OCI-M2 (cell line): ENCODE results near the gene TAF1B.

Experiments used
- DNase-seq: peaks from one replicate; lab custom pipeline; 2025; ENCODE audit not compliant: unreplicated experiment; lab: John Stamatoyannopoulos, UW

TAF1B gene

DNA sequence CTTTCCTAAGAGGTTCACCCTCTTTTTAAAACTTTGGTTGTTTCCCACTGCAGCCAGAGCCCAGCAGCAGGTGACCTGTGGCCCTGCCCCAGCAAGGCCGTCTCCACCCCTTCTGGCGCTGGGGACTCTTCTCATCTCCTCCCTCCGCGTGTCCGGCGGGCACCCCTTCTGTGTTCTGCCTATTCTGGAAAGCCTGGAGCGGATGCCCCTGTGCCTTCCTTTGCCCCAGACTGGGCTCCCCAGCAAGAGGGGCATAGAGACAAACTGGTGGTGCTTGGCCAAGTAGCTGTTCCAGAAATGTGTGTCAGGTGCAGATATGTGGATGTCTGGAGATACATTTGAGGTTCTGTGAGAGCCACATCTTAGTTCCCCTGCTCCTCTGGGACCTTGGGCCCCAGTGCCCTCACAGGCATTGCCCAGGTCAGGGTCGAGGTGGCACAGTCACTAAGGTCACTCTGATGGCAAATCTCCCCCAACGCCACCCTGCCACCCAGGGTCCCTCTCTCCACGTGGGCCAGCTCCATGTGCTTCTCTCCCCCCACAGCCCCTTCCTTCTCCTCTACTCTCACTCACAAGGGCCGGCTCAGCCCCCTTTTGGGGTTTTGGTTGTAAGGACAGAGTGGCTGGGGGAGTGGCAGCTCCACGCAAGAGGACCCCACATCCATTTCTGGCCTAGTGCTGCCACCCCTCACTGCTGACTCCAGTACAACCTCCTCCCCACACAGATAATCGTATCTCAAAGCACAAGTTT, 35.5 kb upstream of the TAF1B start:
- DNase-seq: no peak

DNA sequence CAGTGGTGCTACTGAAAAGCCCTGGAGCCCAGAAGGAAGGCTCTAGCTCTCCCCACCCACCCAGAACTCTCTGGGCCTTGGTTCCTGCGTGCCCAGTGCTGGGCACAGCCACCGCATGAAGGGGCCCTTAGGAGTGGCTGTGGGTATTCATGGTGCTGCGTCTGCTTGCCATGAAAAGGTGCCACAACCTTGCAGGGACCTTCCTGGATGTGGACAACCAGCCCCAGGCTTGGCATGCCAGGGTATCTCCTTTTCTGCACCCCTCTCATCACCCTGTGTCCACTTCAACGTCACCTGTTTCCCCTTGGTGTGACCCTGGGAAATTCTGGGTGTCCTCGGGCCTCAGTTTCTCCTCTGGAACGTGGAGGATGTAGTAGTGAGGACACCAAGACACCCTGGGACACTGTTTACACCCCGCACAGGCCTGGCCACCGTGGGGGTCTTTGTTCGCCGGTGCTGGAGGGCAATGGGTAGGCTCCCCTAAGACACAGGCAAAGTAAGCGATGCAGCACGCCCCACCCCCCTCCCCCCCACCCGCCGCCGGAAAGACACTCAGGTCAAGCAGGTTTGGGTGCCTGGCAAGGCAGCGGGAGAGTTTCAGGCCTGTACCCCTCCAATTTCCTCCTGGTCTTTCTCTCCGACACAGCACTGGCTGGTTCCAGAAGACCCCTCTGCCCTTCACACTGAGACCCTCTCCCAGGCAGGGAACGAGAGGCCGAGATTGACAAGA, 34.8 kb upstream of the TAF1B start:
- DNase-seq: no peak

DNA sequence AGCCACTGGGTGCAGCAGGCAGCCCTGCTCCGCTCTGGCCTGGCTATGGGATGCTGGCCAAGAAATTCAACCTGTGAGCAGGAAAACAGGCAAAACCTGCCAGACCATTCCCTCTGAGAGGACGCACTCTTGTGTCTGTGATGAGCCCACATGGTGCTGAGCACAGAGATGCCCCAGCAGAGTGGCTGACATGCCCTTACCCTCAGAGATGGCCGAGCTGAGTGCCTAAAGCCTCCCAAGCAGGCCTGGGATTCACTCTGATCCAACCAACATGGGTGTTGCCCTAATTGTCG, 34.3 kb upstream of the TAF1B start:
- DNase-seq: no peak

DNA sequence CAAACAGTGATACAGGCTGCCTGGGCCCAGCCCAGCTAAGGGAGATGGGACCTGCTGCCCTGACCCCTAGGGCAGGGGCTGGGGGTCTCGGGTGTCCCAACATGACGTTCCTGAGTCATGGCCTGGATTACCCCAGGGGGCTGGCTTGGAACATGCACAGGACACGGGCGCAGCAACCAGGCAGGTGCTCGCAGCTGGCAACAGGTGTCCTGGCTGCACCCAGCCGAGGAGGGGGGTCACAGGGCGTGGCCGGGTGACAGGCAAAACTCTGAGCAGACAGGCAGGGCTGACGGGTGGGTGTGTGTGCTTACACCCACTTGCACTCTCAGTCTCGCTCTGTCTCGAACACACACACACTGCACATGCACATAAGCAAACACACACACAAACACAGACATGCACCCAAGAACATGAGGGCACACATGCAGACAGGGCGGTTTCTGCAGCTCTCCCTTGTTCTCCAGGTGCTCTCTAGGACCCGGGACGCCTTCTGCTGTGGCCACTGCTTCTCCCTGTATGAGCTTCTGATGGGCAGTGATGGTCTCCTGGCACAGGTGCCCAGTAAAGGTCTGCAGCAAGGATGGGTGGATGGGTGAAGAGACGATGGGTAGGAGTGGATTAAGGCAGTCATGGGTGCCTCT, 33.7 kb upstream of the TAF1B start:
- DNase-seq: no peak

DNA sequence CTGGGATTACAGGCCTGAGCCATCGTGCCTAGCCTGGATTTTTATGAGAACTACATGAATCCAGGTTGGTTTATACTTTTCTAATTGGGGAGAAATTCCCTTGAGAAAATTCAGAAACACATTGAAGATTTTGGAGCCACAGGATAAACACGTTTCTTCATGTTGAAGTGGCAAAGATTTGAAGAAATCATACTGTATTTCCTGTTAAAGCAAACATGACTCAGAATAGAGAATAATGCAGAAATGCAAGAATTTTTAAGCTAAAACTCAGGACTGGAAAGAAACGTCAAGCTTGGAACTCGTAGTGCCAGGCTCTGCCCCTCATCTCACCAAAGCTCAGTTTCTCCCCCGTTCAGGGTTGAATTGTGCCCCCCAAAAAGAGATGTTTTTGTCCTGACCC, 32.1 kb upstream of the TAF1B start:
- no peak for DNase-seq

DNA sequence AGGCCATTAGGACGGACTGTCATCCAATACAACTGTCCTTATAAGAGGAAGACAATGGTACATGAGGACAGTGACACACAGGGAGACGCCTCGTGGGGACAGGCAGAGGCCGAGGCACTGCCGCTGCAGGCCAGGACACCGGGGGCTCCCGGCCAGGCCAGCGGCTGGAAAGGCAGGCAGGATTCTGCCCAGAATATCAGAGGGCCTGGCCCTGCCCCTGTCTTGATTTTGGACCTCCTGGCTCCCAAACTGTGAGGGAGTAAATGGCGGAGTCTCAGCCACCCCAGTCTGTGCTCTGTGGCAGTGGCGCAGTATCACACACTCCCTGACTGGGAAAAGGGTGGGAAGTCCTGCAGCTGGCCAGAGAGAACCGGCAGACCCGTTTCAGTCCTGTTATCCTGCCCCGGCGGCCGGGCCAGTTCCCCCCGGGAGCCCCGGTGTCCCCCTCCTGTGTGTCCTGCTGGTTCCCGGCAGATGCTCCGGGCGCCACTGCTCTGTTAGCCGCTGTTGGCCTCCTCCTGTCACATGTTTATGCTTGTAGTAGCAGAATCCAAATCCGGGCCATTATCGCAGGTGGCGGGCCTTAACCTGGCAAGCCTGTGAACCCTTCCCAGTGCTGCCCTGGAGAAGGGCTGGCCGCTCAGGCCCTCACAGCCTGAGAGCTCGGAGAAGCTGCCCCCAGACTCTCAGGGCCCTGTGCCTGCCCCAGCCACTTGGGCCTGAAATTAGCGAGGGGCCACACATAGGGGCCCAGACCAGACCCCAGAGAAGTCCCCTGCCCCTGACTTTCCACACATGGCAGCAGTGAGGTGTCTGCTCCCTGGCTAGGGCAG, 31.4 kb upstream of the TAF1B start:
- DNase-seq: no peak

DNA sequence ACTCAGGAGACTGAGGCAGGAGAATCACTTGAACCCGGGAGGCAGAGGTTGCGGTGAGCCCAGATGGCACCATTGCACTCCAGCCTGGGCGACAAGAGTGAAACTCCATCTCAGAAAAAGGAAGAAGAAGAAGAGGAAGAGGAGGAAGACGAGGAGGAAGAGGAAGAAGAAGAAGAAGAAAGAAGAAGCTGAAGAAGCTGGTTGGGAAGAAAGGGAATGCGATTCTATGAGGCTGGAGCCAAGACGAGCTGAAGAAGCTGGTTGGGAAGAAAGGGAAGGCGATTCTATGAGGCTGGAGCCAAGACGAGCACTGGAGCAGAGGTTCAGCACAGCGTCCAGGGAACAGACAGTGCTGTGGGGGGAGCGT, 30.3 kb upstream of the TAF1B start:
- DNase-seq: no peak

DNA sequence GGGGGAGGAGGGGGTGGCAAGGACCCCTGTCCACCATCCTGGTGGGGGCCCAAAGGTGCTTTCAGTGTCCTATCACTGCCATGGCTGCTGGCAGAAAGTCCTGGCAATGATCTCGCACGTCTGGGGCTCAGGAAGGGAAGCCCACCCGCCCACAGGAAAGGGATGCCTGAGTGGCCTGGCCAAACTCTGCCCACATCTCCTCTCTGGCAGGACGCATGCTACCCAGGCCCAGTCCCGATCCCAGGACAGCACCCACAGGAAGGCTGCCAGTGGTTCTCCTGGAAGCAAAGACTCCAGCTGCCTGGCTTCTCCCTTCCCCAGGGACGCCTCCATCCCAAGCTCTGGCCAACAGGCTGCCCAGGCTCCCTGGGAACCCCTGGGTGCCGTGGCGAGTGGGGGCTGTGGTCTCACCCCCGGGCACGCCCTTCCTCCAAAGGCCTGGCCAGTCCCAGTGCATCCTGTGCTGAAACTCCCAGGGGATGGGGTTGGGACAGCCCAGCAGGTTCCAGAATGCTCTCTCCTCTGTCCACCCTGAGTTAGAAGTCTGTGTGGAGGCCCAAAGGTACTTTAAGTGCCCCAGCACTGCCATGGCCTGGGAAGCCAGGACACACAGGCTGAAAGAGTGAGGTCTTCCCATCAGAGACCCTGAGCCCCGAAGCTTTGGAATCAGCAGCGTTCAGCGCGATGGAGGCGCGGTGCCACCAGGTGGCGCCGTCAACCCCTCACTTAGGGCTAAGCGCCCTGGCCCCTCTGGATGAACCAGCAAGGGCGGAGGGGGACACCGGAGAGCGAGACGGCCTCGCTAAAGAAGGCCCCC, 29.8 kb upstream of the TAF1B start:
- peak; percentile 11 for DNase-seq

DNA sequence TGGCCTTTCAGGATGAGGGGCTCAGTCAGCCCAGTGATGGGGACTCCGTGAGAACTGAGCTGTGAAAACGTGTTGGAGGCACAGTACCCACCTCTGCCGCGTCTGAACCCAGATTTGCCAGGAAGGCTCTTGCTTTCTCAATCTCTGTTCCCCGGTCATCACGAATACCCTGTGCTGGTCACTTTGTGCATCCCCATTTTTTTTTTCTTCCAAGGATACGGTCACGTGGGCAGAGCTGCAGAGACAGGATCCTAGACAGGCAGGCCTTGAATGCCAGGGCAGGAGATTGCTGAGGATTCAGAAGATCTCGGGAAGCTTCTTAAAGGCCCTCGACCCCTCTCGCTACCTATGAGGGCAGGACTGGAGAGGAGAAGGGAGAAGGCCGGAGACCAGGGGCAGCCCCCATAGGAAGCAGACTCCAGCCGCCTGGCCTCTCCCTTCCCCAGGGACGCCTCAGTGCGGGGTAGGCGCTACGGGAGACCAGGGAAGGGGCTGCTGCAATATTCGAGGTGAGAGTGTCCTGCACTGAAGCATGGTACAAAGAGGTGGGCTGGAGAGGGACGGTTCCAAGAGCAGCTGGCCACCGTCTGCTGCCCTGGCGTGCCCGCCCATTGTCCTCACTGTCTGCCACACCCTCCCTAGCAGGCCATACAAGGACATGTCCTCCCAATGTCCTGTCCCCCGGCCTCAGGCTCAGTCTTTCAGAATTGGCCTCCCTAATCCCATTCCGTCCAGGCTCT, 29.0 kb upstream of the TAF1B start:
- no peak for DNase-seq

DNA sequence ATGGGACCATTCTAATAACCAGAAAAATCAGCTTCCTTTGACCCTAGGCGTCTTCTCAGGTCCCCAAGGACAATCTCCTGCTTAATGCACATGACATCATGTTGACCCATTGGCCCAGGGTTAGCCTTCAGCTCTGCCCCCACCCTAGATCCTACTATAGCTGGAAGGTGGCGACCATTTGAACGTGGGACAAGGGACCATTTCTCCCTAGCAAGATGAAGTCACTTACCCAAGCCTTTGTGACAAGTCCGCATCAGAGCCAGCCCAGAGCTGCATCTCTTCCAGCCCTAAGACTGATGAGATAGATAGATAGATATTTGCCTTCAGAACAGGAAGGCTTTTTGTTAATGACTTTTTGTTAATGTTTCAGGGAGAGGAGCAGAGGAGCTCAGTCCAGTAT, 28.2 kb upstream of the TAF1B start:
- no peak for DNase-seq

DNA sequence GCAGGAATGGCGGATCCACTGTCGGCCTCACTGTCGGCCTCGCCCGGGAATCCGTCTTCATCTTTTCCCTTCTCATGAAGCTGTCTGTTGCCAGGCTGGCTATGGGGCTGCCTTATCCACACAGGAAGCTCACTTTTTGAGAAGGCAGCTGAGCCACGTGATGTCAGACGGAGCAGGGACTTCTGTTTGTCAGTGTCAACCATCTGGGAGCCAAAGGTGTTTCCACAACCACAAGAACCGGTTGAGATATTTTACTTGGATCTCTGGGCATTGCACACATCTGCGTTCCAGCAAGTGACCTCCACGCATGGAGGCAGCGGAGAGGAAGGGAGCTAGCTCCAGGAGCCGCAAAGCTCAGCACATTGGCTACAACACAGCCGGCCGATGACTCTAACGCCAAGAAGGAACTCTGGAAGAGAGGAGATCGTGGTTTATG, 27.4 kb upstream of the TAF1B start:
- DNase-seq: no peak

DNA sequence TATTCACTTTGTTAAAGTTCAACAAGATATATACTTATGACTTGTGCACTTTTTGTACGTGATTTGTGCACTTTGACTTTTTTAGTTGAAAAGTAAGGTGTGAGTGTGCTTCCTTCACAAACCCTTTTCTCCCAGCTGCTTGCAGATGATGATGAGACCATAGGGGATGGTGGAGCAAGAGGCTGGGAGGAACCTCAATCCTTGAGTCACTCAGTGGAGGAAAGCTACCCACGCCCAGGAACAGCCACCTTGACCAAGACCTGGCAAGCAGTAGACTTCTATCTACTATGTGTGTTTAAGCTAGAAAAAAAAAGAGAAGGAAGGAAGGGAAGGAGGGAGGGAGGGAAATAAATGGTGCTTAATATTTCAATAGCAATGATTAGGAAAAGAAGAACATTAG, 25.2 kb upstream of the TAF1B start:
- no peak for DNase-seq

DNA sequence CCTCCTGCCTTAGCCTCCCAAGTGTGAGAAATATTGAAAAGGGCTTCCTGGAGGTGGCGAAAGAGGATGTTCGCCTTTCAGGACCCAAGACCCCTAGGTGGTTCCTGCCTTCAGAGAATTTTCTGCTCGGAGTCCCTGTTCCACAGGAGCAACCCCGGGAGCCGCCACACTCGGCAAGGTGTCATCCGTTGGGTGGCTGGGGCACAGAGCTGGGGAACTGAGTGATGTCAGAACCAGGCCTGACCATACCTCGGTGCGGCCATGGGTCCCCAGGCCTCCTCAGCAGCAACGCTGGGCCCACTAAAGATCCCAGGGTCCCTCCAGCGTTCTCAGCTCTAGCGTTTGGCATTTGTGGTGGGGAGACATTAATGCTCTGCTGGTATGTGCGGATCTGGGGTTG, 23.7 kb upstream of the TAF1B start:
- no peak for DNase-seq

DNA sequence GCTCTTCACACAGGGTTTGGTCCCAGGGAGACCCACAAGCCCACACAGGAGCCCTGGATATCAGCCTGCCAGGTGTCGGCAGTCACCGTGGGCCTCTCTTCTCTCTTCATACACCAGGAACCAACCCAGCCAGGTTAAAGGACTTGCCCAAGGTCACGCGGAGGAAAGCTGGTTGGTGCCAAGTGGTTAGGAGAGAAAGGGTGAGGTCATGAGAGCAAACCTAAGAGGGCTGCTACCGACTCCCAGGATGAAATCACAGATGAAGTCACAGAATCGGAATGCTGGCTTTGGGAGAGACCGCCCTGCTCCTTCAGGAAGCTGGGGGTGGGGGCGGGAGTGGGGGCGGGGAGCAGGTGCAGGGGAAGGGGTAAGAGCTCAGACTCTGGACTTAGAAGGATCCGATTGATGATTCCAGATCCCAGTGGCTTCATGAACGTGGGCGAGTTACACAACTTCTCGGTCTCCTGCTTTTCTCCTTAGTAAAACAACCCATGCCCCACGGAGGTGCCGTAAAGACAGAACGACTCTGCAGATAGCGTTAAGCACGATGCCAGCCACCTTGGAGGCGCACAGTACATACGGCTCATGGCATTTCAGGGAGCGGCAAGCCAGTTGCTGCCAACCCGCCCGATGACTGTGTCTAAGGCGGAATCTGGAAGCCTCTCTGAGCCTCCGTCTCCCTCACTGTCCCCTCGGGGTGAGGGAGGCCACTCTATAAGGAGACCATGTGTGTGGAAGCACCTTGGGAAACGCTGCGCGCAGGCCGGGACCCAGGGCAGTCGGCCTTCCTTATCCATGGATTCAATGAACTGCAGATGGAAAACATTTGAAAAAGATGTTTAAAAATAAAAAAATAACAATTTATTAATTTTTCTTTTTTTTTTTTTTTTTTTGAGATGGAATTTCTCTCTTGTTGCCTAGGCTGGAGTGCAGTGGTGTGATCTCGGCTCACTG, 23.0 kb upstream of the TAF1B start:
- no peak for DNase-seq

DNA sequence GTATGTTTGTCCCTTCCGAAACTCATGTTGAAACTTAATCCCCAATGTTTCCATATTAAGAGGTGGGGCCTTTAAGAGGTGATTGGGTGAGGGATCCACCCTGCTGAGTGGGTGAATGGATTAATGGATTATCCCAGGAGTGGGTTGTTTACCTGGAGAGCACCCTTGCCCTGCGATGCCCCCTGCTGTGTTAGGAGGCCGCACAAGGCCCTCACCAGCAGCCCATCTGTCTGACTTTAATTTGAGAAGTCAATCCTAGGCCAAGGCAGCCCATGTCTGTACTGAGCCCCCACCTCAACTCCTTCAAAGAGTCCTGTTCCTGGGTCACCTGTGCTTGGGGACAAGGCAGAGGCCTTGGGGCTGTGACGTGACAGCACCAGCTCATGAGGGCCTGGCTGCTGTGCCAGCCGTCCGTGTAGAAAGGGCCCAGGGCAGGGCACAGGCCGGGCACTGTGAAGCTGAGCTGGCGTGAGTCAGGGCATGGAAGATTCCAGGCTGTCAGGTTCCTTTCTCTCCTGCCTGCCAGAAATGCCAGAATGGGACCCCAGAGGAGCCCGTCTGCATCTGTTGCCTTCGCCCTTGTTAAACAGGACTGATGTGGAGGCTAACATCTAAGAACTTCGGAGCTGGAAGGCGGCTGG, 21.3 kb upstream of the TAF1B start:
- DNase-seq: no peak

DNA sequence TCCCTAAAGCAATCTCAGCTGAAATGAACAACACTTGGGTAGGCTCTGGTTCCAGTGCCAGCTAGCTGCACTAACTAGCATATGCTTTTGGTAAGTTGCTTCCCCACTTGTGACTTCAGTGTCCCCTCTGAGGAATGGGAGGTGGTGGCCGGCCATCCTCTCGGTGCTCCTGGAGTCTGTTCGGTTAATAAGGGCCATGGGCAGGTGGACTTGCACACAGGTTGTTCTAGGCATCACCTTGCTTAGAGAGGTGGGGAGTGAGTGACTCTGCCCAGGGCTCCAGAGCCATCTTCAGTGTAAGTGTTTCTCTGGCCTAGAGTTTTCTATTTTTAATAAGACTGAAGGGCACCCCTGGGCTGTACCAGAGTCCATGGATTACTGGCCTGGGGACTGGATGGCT, 18.8 kb upstream of the TAF1B start:
- no peak for DNase-seq

DNA sequence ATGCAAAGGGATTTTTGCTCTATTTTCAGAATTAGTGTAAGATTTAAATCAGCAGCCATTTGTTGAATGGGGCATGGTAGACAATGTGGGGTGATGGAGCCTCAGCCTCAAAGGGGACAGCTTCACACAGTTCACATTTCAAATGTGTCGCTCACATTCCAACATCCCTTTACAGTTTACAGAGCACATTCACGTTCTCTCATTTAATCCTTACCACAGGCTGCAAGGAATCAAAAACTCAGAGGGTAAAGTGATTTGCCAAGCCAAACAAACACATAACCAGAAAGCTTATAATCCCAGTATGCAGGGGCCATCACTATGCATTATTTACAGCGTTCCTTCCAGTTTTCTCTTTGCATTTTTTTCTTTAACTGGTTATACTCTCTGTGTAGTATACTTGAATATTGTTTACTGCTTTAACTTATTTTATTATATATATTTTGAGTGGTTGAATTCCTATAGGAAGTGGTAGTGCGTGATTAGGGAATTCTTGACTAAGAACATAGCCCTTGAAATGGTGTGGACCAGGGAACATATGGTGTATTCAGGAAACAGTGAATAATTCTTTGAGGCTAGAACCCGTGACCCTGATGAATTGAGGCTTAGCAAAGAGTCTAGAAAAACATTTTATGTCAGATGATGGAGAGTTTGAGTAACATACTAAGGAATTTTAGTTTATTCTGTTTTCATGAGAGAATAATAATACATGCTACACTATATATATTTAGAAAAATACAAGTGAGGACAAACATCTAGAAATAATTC, 18.1 kb upstream of the TAF1B start:
- no peak for DNase-seq

DNA sequence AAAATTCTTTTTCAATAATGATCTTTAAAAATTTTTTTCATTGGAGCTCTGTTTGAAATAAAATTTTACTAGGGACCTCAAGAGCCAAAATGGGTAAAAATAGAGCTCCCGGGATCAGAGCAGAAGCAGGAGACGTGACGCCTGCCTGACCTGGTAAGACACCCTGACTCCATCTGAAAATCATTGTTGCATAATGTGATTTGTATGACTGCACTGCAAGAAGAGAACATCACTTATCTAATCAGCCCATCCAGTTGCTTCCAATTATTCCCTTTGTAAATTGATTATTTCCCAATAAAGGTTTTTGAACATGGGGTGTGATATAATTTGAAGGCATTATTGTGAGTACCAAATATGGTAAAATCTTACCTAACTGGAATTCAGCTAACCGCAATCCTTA, 17.1 kb upstream of the TAF1B start:
- no peak for DNase-seq
